Natural killer cell treated with Interleukin-12 subunit alpha and Interleukin-12 subunit beta and Interleukin-15 and Interleukin-18, amount 100 ng/mL, for 72 hours (primary cell): ENCODE measurements around the gene ROBO4. TPM values are rescaled to one million over a fixed set of nuclear protein-coding genes. Genes with fewer than 3 reads are reported as not detected.

Source experiments
- total RNA-seq, 2 donors: library from RNA; stranded (reverse); gene quantifications; one replicate each; pipeline ENCODE4 v1.2.3, GENCODE V29; 2022

The ROBO4 gene
- total RNA-seq, 2 donors from 2014 or later, result not detected

Other genes with a start within 250 kb of the ROBO4 start
- 1 to 10 TPM; 1.8 to 2.4 TPM for gene SIAE, start 224.1 kb downstream of the ROBO4 start, total RNA-seq
- gene SPA17, start 224.0 kb downstream of the ROBO4 start, total RNA-seq, result 1 to 10 TPM; 1.1 to 1.8 TPM
- 1 to 10 TPM in 1 of 2 donors, under 1 TPM in 1; 0.57 to 5.4 TPM for gene NRGN, start 157.9 kb downstream of the ROBO4 start, total RNA-seq
- gene VSIG2, start 145.6 kb downstream of the ROBO4 start, total RNA-seq, result not detected
- gene ESAM, start 135.6 kb downstream of the ROBO4 start, total RNA-seq, result 1 to 10 TPM in 1 of 2 donors, under 1 TPM in 1; 0.17 to 1.4 TPM
- gene MSANTD2, start 97.5 kb downstream of the ROBO4 start, total RNA-seq, result 10 to 100 TPM; 10.5 to 20.4 TPM
- 1 to 10 TPM; 5.3 to 7.9 TPM for gene ROBO3, start 32.4 kb downstream of the ROBO4 start, total RNA-seq
- gene HEPN1, start 21.4 kb upstream of the ROBO4 start, total RNA-seq, result not detected
- gene HEPACAM, start 38.2 kb upstream of the ROBO4 start, total RNA-seq, result not detected
- 1 to 10 TPM; 2.7 to 6.8 TPM for gene CCDC15, start 56.3 kb upstream of the ROBO4 start, total RNA-seq
- gene SLC37A2, start 165.4 kb upstream of the ROBO4 start, total RNA-seq, result 1 to 10 TPM in 1 of 2 donors, under 1 TPM in 1; 0.36 to 1.0 TPM
- 10 to 100 TPM; 14.2 to 19.7 TPM for gene TMEM218, start 213.8 kb upstream of the ROBO4 start, total RNA-seq